HG03442 (cell line): ENCODE data around the gene POLR2I.
A peak's percentile ranks its signal among the peaks of the same experiment; 100 is the strongest.
"Not testable (repeated sequence)": the region's sequence is repeated elsewhere in the genome, so short reads cannot be mapped to it uniquely, and the experiment has no call there.

ENCODE experiments used
- ATAC-seq: cut with Tn5 transposase; IDR thresholded peaks from one replicate; pipeline ENCODE4 v1.9.1; 2021; ENCODE audit warnings: mild to moderate bottlenecking, moderate library complexity; ENCODE audit not compliant: unreplicated experiment

POLR2I gene

DNA sequence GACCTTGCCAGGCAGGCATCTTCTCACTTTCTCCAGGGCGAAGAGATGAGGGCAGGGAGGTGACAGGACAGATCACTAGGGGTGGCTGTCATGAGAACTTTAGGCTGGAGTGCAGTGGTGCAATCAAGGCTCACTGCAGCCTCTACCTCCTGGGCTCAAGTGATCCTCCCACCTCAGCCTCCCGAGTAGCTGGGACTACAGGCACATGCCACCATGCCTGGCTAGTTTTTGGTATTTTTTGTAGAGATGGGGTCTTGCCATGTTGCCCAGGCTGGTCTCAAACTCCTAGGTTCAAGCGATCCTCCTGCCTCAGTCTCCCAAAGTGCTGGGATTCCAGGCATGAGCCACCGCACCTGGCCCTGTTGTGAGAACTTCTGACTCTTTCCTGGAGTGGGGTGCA is 20.2 kb upstream of the POLR2I start:
- ATAC-seq = not testable (repeated sequence)

DNA sequence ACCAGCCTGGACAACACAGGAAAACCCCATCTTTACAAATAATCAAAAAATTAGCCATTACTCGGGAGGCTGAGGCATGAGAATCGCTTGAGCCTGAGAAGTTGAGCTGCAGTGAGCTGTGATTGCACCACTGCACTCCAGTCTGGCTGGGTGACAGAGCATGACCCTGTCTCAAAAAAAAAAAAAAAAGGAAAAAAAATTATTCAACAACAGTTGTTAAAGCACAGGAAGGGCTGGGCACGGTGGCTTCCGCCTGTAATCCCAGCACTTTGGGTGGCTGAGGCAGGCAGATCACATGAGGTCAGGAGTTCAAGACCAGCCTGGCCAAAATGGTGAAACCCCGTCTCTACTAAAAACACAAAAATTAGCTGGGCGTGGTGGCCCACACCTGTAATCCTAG is 16.5 kb upstream of the POLR2I start:
- ATAC-seq = not testable (repeated sequence)

DNA sequence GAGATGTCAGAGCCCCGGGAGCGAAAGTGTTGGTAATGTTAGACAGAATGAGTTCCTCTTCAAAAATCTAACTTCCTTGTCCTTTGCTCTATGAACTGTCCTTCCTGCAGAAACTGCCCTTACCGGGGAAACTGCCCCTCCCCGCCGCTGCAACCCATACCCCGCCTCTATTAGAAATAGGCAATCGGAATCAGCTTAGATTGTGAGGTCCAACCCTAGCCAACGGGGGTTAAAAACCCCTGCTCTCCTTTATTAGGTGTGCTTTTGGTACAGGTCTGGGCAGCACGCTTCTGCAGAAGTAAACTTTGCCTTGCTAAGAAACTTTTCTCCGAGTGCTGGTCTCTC is 13.7 kb upstream of the POLR2I start:
- no peak for ATAC-seq

DNA sequence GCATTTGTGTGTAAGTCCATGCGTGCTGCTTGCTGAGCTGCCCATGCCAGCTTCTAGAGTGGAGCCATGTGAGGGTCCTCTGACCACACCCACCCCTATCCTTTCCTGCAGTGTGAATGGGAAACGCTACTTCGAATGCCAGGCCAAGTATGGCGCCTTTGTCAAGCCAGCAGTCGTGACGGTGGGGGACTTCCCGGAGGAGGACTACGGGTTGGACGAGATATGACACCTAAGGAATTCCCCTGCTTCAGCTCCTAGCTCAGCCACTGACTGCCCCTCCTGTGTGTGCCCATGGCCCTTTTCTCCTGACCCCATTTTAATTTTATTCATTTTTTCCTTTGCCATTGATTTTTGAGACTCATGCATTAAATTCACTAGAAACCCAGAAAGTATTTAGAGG is 10.9 kb upstream of the POLR2I start:
- no peak for ATAC-seq

DNA sequence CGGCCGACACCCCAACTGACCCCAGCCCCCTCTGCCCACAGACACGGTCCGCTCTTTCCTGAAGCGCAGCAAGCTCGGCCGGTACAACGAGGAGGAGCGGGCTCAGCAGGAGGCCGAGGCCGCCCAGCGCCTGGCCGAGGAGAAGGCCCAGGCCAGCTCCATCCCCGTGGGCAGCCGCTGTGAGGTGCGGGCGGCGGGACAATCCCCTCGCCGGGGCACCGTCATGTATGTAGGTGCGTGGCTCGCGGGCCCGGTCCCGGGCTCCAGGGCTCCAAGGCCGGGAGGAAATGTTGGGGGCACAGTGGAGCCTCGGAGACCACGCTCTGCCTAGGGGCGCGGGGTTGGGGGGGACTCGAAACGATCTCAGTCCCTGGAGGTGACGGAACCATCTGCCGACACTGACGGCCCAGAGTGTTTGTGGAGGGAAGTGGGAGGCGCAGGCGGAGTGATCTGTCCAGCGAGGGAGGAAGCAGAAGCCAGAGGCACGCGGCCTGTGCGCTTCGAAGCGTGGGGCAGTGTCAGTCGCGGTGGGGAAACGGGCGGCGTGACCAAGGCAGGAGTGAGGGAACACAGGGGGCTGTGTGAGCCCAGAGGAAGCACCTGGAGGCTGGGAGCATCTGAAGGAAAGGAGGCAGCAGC is 6.9 kb upstream of the POLR2I start:
- no peak for ATAC-seq

DNA sequence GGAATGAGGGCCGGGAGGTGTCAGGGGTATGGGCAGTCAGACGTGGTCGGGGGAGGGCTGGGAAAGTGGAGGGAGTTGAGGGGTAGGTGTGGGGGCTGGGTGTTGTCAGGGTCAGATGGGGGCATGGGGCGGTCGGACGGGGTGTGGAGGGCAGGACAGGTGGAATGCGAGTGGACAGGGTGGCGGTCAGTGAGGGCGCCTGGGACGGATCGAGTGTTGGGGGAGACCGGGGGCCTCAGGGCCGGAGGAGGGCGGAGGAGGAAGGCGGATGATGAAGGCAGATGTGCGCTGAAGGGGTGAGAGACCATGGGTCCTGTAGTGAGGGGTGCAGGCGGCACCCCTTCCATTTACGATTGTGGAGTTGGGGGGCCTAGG is 6.3 kb upstream of the POLR2I start:
- no peak for ATAC-seq

DNA sequence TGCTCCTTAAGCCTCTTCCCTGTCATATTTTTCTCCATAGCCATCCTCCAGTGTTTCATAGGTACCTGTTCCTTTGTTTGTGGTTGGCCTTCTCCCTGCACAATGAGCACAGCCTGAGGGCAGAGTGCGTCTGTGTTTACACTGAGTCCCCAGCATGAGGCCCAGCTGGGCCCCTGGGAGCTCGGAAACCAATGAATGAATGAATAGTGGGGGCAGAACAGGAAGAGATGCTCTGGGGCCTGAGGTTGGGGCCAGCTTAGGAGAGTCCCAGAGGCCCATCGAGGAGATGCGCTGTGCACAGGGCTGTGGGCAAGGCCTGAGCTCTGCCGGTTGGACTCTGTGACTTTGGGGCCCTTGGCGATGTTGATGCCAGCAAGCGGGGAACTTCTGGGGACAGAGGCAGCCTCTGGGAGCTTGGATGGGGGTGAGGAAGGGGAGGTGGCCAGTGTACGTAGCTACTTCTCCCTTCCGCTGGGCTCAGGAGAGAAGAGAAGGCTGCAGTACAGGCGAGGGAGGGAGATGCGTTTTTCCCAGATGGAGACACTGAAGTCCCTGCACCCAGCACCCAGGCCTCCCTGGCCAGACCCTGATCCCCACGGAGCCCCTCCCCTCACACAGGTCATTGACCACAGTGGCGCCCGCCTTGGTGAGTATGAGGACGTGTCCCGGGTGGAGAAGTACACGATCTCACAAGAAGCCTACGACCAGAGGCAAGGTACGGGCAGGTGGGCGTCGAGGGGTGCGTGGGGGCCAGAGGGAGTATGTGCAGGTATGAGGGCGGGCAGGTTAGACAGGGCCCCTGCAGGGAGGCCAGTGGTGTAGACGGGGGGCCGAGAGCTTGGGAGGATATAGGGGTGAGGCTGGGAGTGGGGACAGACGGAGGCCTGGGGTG is 5.7 kb upstream of the POLR2I start:
- ATAC-seq = no peak

DNA sequence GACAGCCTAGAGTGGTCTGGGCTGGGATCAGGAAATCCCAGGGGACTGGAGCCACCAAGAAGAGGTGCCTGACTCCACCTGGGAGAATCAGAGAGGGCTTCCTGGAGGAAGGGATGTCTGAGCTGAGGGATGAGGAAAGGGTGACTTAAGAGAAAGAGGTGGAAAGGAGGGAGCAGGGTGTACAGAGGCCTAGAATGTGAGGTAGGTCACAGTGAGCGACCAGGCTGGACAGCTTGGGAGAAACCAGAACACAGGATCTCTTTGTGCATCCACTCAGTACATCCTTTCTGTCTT is 1.6 kb upstream of the POLR2I start:
- ATAC-seq = no peak

DNA sequence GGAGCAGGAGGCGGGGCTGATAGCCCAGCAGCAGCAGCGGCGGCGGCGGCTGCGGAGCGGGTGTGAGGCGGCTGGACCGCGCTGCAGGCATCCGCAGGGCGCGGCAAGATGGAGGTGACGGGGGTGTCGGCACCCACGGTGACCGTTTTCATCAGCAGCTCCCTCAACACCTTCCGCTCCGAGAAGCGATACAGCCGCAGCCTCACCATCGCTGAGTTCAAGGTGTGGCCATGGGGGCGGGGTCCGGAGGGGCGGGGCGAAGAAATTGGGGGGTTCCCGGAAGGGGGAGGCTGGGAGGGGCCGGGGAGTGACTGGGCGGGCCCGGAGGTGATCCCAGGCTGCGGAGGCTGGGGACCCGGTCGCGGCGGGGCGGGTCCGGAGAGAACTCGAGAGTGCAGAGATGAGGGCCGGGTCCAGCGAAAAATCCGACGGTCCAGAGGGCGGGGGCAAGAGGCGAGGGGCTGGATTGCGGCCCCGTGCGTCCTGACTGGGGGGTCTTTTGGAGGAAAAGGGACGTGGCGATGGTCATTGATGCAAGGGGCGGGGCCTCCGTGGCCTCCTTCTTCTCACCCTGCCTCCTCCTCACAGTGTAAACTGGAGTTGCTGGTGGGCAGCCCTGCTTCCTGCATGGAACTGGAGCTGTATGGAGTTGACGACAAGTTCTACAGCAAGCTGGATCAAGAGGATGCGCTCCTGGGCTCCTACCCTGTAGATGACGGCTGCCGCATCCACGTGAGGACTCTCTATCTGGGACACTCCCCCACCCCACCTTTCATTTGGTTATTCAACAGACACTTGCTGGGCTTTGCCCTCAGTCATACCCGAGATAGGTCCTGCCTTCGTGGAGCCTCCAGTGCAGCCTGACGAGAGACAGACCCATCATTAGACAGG is 1.0 kb upstream of the POLR2I start, which contains the start of gene TBCB:
TBCB (plus strand) TSS at position 16 of the 891 bp plus-strand sequence; CDS start at position 109, 93 bp downstream.
- ATAC-seq = peak; percentile 3

DNA sequence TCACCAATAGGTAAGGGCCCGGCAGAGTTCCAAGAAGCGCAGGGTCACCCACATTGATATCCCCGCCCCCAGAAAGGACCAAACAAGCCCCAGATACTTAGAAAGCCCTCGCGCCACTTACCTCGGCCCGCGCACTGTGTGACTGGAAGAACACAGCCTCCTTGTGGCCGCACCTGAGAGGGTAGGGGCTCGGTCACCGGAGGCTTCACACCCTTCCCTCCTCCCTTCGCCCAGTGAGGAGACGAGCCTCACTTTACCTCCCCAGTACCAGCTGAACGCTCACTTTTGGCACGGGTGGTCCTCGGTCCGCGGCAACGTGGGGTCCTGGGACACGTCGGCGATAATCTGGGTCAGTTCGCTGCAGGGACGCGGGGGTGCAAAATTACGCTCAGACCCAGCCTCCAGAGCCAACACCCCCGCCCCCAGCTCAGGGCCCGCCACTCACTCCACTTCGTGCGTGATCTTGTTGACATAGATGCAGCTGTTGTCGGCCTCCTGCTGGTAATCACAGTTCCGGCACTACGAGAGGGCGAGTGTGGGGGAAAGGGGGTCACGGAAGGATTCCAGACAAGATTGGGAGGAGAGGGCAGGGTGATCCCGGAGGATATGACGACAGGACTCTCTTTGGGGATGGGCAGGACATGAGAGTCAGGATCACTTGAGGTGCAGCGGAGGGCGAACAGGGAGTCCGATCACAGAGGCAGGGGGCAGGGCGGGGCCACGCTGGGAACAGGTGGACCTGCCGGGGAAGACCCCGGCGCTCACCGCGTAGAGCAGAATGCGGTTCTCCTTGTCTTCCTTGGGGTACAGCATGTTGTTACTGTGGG is 568 bp downstream of the POLR2I start:
- no peak for ATAC-seq

DNA sequence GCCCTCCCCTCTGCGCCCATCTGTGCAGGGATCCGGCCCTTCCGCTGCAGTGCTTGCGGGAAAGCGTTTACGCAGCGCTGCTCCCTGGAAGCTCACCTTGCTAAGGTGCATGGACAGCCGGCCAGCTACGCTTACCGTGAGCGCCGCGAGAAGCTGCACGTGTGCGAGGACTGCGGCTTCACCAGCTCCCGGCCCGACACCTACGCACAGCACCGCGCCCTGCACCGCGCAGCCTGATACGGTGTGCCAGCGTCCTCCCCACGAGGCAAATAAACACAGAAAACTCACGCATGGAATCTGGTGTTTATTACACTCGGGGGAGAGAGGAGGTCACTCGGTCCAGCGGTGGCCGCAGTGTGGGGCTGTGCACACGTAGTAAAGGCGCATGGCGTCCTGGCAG is 1.2 kb downstream of the POLR2I start:
- no peak for ATAC-seq

DNA sequence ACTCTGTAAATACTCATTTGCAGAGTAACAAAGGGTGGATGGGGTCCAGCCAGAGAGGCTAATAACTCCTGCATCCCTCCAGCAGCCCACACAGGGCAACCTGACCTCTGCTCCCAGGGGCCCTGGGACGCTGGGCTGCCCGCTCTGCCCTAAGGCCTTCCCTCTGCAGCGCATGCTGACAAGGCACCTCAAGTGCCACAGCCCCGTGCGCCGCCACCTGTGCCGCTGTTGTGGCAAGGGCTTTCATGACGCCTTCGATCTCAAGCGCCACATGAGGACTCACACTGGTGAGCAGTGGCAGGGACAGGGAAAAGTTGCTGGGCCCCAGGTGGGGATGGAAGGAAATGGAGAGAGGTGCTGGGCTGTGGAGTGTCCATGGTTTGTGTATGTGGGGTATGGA is 2.0 kb downstream of the POLR2I start:
- ATAC-seq = no peak

DNA sequence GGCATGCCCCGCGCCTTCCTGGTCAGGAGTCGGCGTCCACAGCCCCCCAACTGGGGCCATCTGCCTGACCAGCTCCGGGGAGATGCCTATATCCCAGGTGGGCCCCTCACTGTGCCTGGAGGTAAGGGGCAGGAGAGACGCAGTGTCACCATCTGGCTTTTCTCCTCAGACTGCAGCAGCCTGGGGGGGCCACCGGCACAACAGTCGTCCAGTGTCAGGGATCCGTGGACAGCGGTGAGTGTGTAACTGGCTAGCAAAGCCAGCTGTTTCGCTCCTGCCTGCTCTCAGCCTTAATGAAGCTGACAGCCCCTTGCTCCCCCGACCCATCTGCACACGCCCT is 3.5 kb downstream of the POLR2I start:
- no peak for ATAC-seq

DNA sequence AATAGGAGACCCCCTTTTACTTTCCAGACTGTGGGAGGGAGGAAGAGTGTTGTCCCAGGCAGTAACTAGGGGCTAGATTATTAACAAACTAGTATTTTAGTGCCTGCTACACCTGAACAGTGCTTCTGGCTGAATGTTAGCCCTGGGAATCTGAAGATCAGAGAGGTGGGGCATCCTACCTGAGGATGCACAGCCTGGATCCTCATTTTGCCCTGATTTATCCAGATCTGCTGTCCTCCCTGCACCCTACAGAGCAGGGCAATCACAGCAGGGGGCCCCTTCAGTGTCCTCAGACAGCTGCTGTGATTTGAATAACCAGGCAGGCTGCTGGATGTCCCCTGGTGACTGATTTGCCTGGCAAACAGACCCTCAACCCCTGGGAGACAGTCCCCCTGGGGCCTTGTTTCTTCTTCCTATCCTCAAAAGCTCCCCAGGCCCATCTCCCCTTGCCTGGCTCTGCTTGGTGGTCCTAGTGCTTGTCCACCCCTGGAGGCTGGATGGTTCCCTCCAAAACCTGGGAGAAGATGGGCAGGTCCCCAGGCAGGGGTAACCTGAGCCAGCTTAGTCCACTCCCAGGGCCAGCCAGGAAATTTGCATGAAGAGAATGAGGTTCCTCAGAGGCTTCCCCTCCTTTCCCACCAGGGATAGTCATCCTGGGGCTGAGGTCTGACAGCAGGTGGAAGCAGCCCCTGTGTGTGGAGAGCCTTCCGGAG is 4.0 kb downstream of the POLR2I start, which contains the start of gene OVOL3:
OVOL3 (plus strand) TSS at position 657 of the 713 bp plus-strand sequence. CDS start 60 bp downstream, outside the sequence.
- ATAC-seq = no peak

DNA sequence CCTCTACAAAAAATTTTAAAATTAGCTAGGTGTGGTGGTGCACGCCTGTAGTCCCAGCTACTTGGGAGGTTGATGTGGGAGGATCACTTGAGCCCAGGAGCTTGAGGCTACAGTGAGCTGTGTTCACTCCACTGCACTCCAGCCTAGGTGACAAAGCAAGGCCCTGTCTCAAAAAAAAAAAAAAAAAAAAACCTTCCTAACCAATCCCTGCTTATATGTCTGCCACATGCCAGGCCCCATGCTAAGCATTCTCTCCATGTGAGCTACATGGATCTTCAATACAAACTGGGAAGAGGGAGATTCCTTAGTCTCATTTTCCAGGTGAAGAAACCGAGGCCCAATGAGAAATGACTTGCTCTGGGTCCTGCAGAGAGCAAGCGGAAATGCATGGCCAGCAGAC is 6.0 kb downstream of the POLR2I start:
- no peak for ATAC-seq

DNA sequence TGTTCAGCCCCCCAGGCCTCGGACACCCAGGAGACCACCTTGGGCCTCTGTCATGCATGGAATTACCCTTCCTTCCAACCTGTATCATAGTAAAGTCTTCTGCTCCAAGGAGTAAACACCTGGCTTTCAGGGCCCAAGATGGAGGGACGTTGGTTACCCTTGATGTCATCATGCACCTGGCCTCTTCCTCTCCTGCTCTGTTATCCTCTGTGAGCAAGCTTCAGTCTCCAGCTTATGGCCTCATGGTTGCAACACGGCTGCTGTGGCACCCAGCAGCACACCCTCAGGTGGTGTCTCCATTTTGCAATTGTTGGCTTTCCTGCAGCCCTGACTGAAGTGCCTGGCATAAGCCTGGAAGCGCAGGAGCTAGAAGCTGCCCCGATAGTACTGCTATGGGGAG is 7.7 kb downstream of the POLR2I start:
- no peak for ATAC-seq

DNA sequence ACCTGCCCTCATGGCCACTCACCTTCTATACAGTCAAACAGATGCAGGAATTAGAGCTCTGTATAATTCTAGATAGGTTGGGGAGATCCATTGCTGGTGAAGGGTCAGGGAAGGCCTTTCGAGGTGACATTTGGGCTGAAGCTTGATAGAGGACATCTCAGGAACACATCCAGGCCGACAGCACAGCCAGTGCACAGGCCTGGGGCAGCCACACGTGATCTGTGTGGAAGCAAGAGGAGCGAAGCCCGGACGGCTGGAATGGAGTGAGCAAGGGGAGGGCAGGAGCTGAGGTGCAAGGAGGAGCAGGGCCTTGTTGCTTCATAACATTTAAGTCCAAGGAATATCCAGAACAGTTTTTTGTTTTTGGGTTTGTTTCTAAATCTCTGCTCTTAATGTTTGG is 8.2 kb downstream of the POLR2I start:
- no peak for ATAC-seq

DNA sequence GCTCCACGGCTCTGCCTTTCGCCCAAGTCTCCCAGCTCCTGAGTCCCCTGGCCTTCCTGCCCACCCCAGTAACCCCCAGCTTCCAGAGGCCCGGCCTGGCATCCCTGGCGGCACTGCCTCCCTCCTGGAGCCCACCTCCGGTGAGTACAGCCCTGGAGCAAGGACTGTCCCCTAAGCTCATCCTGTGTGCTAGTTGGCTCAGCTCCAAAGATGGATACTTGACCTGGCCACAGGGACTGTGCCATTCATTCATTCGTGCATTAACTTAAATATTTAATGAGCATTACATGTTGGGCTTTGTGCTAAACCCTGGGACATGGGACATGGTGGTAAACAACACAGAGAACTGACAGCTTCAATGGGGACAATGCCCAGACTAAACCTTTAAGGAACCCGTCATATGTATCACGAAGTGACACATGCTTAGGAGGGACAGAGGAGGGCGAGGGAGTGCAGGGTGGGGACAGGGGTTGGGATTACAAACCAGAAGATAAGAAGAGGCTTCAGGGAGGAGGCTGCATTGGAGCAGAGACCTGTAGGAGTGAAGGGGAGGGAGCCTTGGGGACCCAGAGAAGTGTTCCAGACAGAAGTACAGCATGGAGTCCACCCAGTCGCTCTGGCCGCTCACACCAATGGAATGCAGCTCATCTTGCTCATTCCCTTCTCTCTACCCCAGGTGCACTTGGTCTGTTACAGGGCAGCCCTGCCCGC is 10.7 kb downstream of the POLR2I start:
- ATAC-seq = no peak

DNA sequence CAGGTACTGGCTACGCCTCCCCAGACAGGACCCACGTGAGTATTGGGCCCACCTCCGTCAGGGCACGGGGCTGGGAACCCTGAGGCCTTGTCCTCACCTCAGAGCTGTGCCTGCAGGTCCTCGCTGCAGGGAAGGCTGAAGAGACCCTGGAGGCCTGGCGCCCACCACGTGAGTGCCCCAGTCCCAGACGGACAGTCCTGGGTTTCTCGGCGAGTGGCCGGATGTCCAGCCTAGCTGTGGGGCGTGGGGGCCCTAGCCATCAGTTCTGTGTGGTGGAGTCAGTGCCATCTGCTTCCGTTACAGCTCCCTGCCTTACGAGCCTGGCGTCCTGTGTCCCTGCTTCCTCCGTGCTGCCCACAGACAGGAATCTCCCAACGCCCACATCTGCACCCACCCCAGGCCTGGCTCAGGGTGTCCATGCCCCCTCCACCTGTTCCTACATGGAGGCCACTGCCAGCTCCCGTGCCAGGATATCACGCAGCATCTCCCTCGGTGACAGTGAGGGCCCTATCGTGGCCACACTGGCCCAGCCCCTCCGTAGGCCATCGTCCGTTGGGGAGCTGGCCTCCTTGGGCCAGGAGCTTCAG is 11.5 kb downstream of the POLR2I start:
- ATAC-seq = no peak
